HCT116 (cell line): Measurements from ENCODE around the gene TRRAP.

Experiments
- CEBPB ChIP-seq: IDR thresholded peaks from 2 replicates; pipeline ENCODE4 v1.6.1; 2012; ENCODE audit warnings: low read depth
- CTCF ChIP-seq, 3 experiments: fragments of 200-600 bp in 1 of 3; sonication (generic) in 1 of 3; IDR thresholded peaks in 2 of 3; conservative IDR thresholded peaks in 1 of 3; 2 replicates each; pipeline ENCODE4 v1.5.1; 2012 to 2017; ENCODE audit warnings: low read depth in 2 of 3, low read length in 2 of 3, antibody characterized with exemption in 1 of 3, borderline replicate concordance in 1 of 3, control low read depth in 1 of 3, mild to moderate bottlenecking in 1 of 3, mixed read lengths in 1 of 3, mixed run types in 1 of 3, moderate library complexity in 1 of 3; ENCODE audit not compliant: insufficient read depth in 1 of 3
- EGR1 ChIP-seq: IDR thresholded peaks from 2 replicates; pipeline ENCODE4 v1.6.1; 2012; ENCODE audit warnings: low read depth
- FOSL1 ChIP-seq: IDR thresholded peaks from 2 replicates; pipeline ENCODE4 v1.6.1; 2012; ENCODE audit warnings: low read depth
- JUND ChIP-seq: IDR thresholded peaks from 2 replicates; pipeline ENCODE4 v1.6.1; 2012
- POLR2A ChIP-seq: IDR thresholded peaks from 2 replicates; pipeline ENCODE4 v1.7.0; 2011; ENCODE audit warnings: borderline replicate concordance; ENCODE audit not compliant: insufficient read depth, insufficient read length; ENCODE audit errors: extremely low read depth
- RAD21 ChIP-seq: IDR thresholded peaks from 2 replicates; pipeline ENCODE4 v1.6.1; 2012; ENCODE audit warnings: low read depth, mild to moderate bottlenecking
- REST ChIP-seq: IDR thresholded peaks from 2 replicates; pipeline ENCODE4 v1.6.1; 2012; ENCODE audit warnings: low read depth
- SIN3A ChIP-seq: IDR thresholded peaks from 2 replicates; pipeline ENCODE4 v1.6.1; 2012; ENCODE audit warnings: low read depth
- SRF ChIP-seq: IDR thresholded peaks from 2 replicates; pipeline ENCODE4 v1.6.1; 2012; ENCODE audit warnings: low read depth

- TF ChIP-seq FOSL1 (no peak), CTCF (IDR thresholded peaks at IDR 0.05 in 2 of 3, conservative IDR thresholded peaks at IDR 0.05 in 1 of 3; ENCODE audit: borderline replicate concordance in 1 of 3, insufficient read depth in 1 of 3, low read depth in 2 of 3, low read length in 2 of 3) (no peak), REST (no peak), RAD21 (no peak), EGR1 (no peak), SIN3A (no peak), POLR2A (no peak), SRF (no peak), CEBPB (no peak), JUND (no peak)
Measured at GRCh38 chr7:98877692-98878364, 504 bp upstream of the TRRAP start.
